ENCODE measurements around the gene DDX1. TPM values are rescaled to one million over a fixed set of nuclear protein-coding genes. Genes with fewer than 3 reads are reported as not detected.
"Not testable (repeated sequence)": the region's sequence is repeated elsewhere in the genome, so short reads cannot be mapped to it uniquely, and the experiment has no call there.

DDX1 gene
- total RNA-seq, 4 donors from 2014 or later: 58.3 to 90.5 (median 60.8) TPM

- Histone ChIP-seq H3K27ac (replicated peaks in 1 of 4) (no peak overlapping the region), H3K9me3 (no peaks in the 10 kb centered on the region), H3K4me3 (no peak overlapping the region), H3K4me1 (peaks cover 0 to 8% (median 5%) of the 10 kb centered on the region in 4 donors), H3K27me3 (no peaks in the 10 kb centered on the region), H3K36me3 (no peaks in the 10 kb centered on the region)
- WGBS: 68% methylated on average over 9 of the region's 9 CpGs
- DNase-seq (ENCODE audit: extremely low spot score): no peak
- intact Hi-C loops (cut with DNase I): no loop called here
- no peak for TF ChIP-seq POLR2A (IDR thresholded peaks at IDR 0.05; ENCODE audit: low read depth)
- TF ChIP-seq EP300 (IDR thresholded peaks at IDR 0.05): no peak
- TF ChIP-seq POLR2AphosphoS5 (IDR thresholded peaks at IDR 0.05): no peak
- TF ChIP-seq CTCF (IDR thresholded peaks at IDR 0.05): no peak
These were observed 85.6 kb downstream of the DDX1 start for GRCh38 chr2:15677141-15677843.

- no peak overlapping the region for H3K27ac ChIP-seq (replicated peaks in 1 of 4)
- intact Hi-C loops (cut with DNase I): no loop called here
- TF ChIP-seq POLR2AphosphoS5 (IDR thresholded peaks at IDR 0.05): no peak
- TF ChIP-seq POLR2A (IDR thresholded peaks at IDR 0.05; ENCODE audit: low read depth): no peak
- TF ChIP-seq EP300 (IDR thresholded peaks at IDR 0.05): no peak
- TF ChIP-seq CTCF (IDR thresholded peaks at IDR 0.05): no peak
- H3K36me3 ChIP-seq: no peaks in the 10 kb centered on the region
- H3K4me3 ChIP-seq: no peak overlapping the region
- DNase-seq (ENCODE audit: extremely low spot score): no peak
- peaks cover 0 to 8% (median 5%) of the 10 kb centered on the region in 4 donors for H3K4me1 ChIP-seq
- no peaks in the 10 kb centered on the region for H3K9me3 ChIP-seq
- H3K27me3 ChIP-seq: no peaks in the 10 kb centered on the region
- 86% methylated on average over 5 of the region's 5 CpGs for WGBS
These were observed 86.7 kb downstream of the DDX1 start for GRCh38 chr2:15678346-15678745.

GRCh38 chr2:15678909-15679308 lies 87.2 kb downstream of the DDX1 start:
- Histone ChIP-seq H3K4me1 (peaks cover 0 to 2% (median 2%) of the 10 kb centered on the region in 4 donors), H3K4me3 (no peak overlapping the region), H3K27ac (replicated peaks in 1 of 4) (no peak overlapping the region), H3K36me3 (no peaks in the 10 kb centered on the region), H3K27me3 (no peaks in the 10 kb centered on the region), H3K9me3 (no peaks in the 10 kb centered on the region)
- no peak for DNase-seq (ENCODE audit: extremely low spot score)
- TF ChIP-seq POLR2A (IDR thresholded peaks at IDR 0.05; ENCODE audit: low read depth): no peak
- TF ChIP-seq EP300 (IDR thresholded peaks at IDR 0.05): no peak
- no peak for TF ChIP-seq POLR2AphosphoS5 (IDR thresholded peaks at IDR 0.05)
- no peak for TF ChIP-seq CTCF (IDR thresholded peaks at IDR 0.05)
- 94% methylated on average over 2 of the region's 2 CpGs for WGBS
- intact Hi-C loops (cut with DNase I): no loop called here

- no peak for TF ChIP-seq POLR2AphosphoS5 (IDR thresholded peaks at IDR 0.05)
- no peak for TF ChIP-seq POLR2A (IDR thresholded peaks at IDR 0.05; ENCODE audit: low read depth)
- TF ChIP-seq EP300 (IDR thresholded peaks at IDR 0.05): no peak
- TF ChIP-seq CTCF (IDR thresholded peaks at IDR 0.05): no peak
- no peaks in the 10 kb centered on the region for H3K4me1 ChIP-seq
- no peak for DNase-seq (ENCODE audit: extremely low spot score)
- H3K4me3 ChIP-seq: no peak overlapping the region
- intact Hi-C loops (cut with DNase I): no loop called here
- 94% methylated on average over 3 of the region's 3 CpGs for WGBS
- H3K27me3 ChIP-seq: no peaks in the 10 kb centered on the region
- no peaks in the 10 kb centered on the region for H3K9me3 ChIP-seq
- H3K27ac ChIP-seq (replicated peaks in 1 of 4): no peak overlapping the region
- no peaks in the 10 kb centered on the region for H3K36me3 ChIP-seq
These were observed 87.8 kb downstream of the DDX1 start for GRCh38 chr2:15679386-15679924.

GRCh38 chr2:15680132-15680531 lies 88.5 kb downstream of the DDX1 start:
- H3K27me3 ChIP-seq; H3K36me3 ChIP-seq; intact Hi-C loops (cut with DNase I); DNase-seq (ENCODE audit: extremely low spot score); H3K27ac ChIP-seq (replicated peaks in 1 of 4); H3K4me3 ChIP-seq; H3K4me1 ChIP-seq; H3K9me3 ChIP-seq: not testable (repeated sequence)
- WGBS: no CpG with 5 or more reads among the region's 33 CpGs

Other genes with a start within 250 kb of the DDX1 start
- gene NBAS, start 30.5 kb upstream of the DDX1 start, total RNA-seq: 10 to 100 TPM; 39.2 to 43.6 (median 42.0) TPM

Data from esophagus muscularis mucosa (tissue), 4 donors.